Activated CD4-positive, CD25-positive, alpha-beta regulatory T cell treated with anti-CD3 and anti-CD28 coated beads, Interleukin-2, amount 50 U/mL, for 72 hours (primary cell): ENCODE data around the gene ALKBH5.
A peak's percentile ranks its signal among the peaks of the same experiment; 100 is the strongest.

Experiments used
- DNase-seq: peaks from one replicate; pipeline ENCODE4 v3.0.0; 2021

Gene ALKBH5

GRCh38 chr17:18225121-18225641, 41.6 kb downstream of the ALKBH5 start, which contains the start of gene LLGL1:
TSS of gene LLGL1 (plus strand) at chr17:18225635. CDS start at chr17:18225683, 48 bp downstream.
- DNase-seq: peak; percentile 95

- DNase-seq: no peak
Observed at GRCh38 chr17:18225642-18226283, 42.1 kb downstream of the ALKBH5 start.

- DNase-seq: no peak
Observed at GRCh38 chr17:18226284-18226945, 42.8 kb downstream of the ALKBH5 start.

- DNase-seq: no peak
Observed at GRCh38 chr17:18227635-18228034, 44.0 kb downstream of the ALKBH5 start.

- DNase-seq: no peak
Observed at GRCh38 chr17:18228176-18228682, 44.6 kb downstream of the ALKBH5 start.

GRCh38 chr17:18229254-18229653, 45.6 kb downstream of the ALKBH5 start:
- DNase-seq: no peak

GRCh38 chr17:18229771-18230170, 46.1 kb downstream of the ALKBH5 start:
- no peak for DNase-seq

- DNase-seq: no peak
Observed at GRCh38 chr17:18230288-18231141, 46.9 kb downstream of the ALKBH5 start.

GRCh38 chr17:18231164-18231563, 47.5 kb downstream of the ALKBH5 start:
- DNase-seq: no peak

GRCh38 chr17:18233803-18234518, 50.3 kb downstream of the ALKBH5 start:
- DNase-seq: no peak

- DNase-seq: no peak
Observed at GRCh38 chr17:18234853-18235380, 51.3 kb downstream of the ALKBH5 start.

- DNase-seq: no peak
Observed at GRCh38 chr17:18235743-18236256, 52.2 kb downstream of the ALKBH5 start.

- no peak for DNase-seq
Observed at GRCh38 chr17:18236494-18236893, 52.9 kb downstream of the ALKBH5 start.

- DNase-seq: no peak
Observed at GRCh38 chr17:18237461-18237860, 53.8 kb downstream of the ALKBH5 start.

- DNase-seq: no peak
Observed at GRCh38 chr17:18238299-18238698, 54.7 kb downstream of the ALKBH5 start.

GRCh38 chr17:18240449-18240848, 56.8 kb downstream of the ALKBH5 start:
- no peak for DNase-seq

- no peak for DNase-seq
Observed at GRCh38 chr17:18241229-18241871, 57.7 kb downstream of the ALKBH5 start.

- DNase-seq: no peak
Observed at GRCh38 chr17:18245038-18245776, 61.6 kb downstream of the ALKBH5 start.

GRCh38 chr17:18246109-18246725, 62.6 kb downstream of the ALKBH5 start:
- no peak for DNase-seq
